Peyer's patch (tissue), 4 donors: ENCODE data around the gene BSN.

ENCODE experiments used
- POLR2A ChIP-seq, 2 donors: fragments of 450-650 bp; IDR thresholded peaks; one replicate each; pipeline ENCODE4 v1.5.1; 2017; ENCODE audit warnings: antibody characterized with exemption in 2 of 2, mild to moderate bottlenecking in 2 of 2, moderate library complexity in 2 of 2
- TF ChIP-seq, protein P1 (sequence below), 6 experiments: fragments of 450-650 bp in 4 of 6; fragments of 200-600 bp in 2 of 6; sonication (generic) in 1 of 6; IDR thresholded peaks; one replicate each; pipeline ENCODE4 v1.5.1; 2017 to 2019; ENCODE audit warnings: antibody characterized with exemption in 6 of 6, mild to moderate bottlenecking in 3 of 6, moderate library complexity in 1 of 6

DNA sequence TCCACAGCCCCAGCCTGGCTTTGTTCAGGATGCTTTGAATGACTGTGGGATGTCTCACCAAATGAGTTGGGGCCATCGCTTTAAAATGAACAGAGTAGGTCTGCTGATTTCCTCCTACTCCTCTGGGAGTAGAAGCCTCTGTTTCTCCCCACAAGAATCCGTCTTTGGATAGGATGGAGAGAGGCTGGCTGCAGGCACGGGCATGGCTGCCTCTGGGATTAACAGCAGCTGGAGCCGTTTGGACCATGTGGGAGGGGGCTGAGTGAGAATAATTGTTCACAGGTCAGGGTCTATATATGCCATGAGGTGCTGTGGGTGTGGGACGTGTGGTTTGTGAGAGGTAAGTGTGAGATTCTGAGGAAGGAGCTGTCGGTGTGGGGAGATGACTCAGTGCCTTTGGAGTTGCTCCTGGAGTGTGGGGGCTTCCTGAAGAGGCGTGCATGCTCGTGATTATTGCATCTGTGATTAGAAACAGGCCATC is 71.9 kb downstream of the BSN start:
- TF ChIP-seq, protein P1, sequence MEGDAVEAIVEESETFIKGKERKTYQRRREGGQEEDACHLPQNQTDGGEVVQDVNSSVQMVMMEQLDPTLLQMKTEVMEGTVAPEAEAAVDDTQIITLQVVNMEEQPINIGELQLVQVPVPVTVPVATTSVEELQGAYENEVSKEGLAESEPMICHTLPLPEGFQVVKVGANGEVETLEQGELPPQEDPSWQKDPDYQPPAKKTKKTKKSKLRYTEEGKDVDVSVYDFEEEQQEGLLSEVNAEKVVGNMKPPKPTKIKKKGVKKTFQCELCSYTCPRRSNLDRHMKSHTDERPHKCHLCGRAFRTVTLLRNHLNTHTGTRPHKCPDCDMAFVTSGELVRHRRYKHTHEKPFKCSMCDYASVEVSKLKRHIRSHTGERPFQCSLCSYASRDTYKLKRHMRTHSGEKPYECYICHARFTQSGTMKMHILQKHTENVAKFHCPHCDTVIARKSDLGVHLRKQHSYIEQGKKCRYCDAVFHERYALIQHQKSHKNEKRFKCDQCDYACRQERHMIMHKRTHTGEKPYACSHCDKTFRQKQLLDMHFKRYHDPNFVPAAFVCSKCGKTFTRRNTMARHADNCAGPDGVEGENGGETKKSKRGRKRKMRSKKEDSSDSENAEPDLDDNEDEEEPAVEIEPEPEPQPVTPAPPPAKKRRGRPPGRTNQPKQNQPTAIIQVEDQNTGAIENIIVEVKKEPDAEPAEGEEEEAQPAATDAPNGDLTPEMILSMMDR (IDR thresholded peaks at IDR 0.05) = no peak
- TF ChIP-seq POLR2A (IDR thresholded peaks at IDR 0.05) = no peak
